SK-N-SH (cell line): ENCODE results near the gene PA2G4. TPM values are rescaled to one million over a fixed set of nuclear protein-coding genes. Genes with fewer than 3 reads are reported as not detected.
"Not testable (repeated sequence)": the region's sequence is repeated elsewhere in the genome, so short reads cannot be mapped to it uniquely, and the experiment has no call there.

Experiments used
- CTCF ChIA-PET: fragments of 300-600, 350-600 bp; formaldehyde crosslinking; extraction: SDS; loops from one replicate; lab custom pipeline; 2021; lab: Yijun Ruan, JAX
- POLR2A ChIA-PET: fragments of 350-600 bp; sonication (Branson Sonifier 250); formaldehyde crosslinking; extraction: SDS; loops from one replicate; lab custom pipeline; 2020; ENCODE audit warnings: antibody characterized with exemption, inconsistent platforms; lab: Yijun Ruan, JAX
- DNase-seq: peaks from one replicate; pipeline ENCODE4 v3.0.0; 2012
- H2AFZ ChIP-seq: fragments of 200-600 bp; sonication (generic); 2 replicates; pipeline ENCODE4 v1.8.1; 2016; ENCODE audit warnings: antibody characterized with exemption, mild to moderate bottlenecking, low read depth
- H3F3A ChIP-seq: fragments of 200-600 bp; sonication (generic); replicated peaks from 2 replicates; pipeline ENCODE3; 2016; ENCODE audit warnings: antibody characterized with exemption, mild to moderate bottlenecking; ENCODE audit not compliant: insufficient read depth
- H3K27ac ChIP-seq, 2 experiments: fragments of 200-500 bp in 1 of 2; fragments of 200-600 bp in 1 of 2; sonication (Bioruptor generic) in 1 of 2; sonication (generic), shearing (Covaris generic) in 1 of 2; 2 replicates each; pipeline versions ENCODE4 v1.5.1 to v1.6.1; 2014 to 2016; ENCODE audit warnings: low read depth in 2 of 2, inconsistent platforms in 1 of 2, low read length in 1 of 2, mild to moderate bottlenecking in 1 of 2, mixed read lengths in 1 of 2
- H3K27me3 ChIP-seq: fragments of 200-600 bp; sonication (generic), shearing (Covaris generic); 2 replicates; pipeline ENCODE4 v1.6.1; 2016; ENCODE audit warnings: mixed run types; ENCODE audit not compliant: insufficient read depth
- H3K36me3 ChIP-seq, 2 experiments: fragments of 200-500 bp in 1 of 2; fragments of 200-600 bp in 1 of 2; sonication (Bioruptor generic) in 1 of 2; sonication (generic) in 1 of 2; replicated peaks in 1 of 2; 2 replicates each; pipeline versions ENCODE3 to v1.5.1; 2014 to 2016; ENCODE audit warnings: low read length in 1 of 2, mild to moderate bottlenecking in 1 of 2; ENCODE audit not compliant: insufficient read depth in 2 of 2, control insufficient read depth in 1 of 2
- H3K4me1 ChIP-seq, 2 experiments: fragments of 200-500 bp in 1 of 2; fragments of 200-600 bp in 1 of 2; sonication (Bioruptor generic) in 1 of 2; sonication (generic), shearing (Covaris generic) in 1 of 2; 2 replicates each; pipeline versions ENCODE4 v1.5.1 to v1.6.1; 2014 to 2016; ENCODE audit warnings: low read depth in 1 of 2, low read length in 1 of 2, mixed run types in 1 of 2; ENCODE audit not compliant: insufficient read depth in 2 of 2, control insufficient read depth in 1 of 2
- H3K4me2 ChIP-seq: fragments of 200-600 bp; sonication (generic), shearing (Covaris generic); 2 replicates; pipeline ENCODE4 v1.6.1; 2017; ENCODE audit warnings: mixed run types
- H3K4me3 ChIP-seq, 2 experiments: fragments of 200-500 bp in 1 of 2; fragments of 200-600 bp in 1 of 2; sonication (Bioruptor generic) in 1 of 2; sonication (generic), shearing (Covaris generic) in 1 of 2; 2 replicates each; pipeline versions ENCODE4 v1.5.1 to v1.8.1; 2014 to 2016; ENCODE audit warnings: low read depth in 2 of 2, inconsistent platforms in 1 of 2, low read length in 1 of 2, mild to moderate bottlenecking in 1 of 2, mixed read lengths in 1 of 2, moderate library complexity in 1 of 2
- H3K79me2 ChIP-seq: fragments of 200-600 bp; sonication (generic); 2 replicates; pipeline ENCODE4 v1.8.1; 2017; ENCODE audit warnings: mild to moderate bottlenecking; ENCODE audit not compliant: insufficient read depth
- H3K9ac ChIP-seq: fragments of 200-600 bp; sonication (generic); 2 replicates; pipeline ENCODE4 v1.6.1; 2017; ENCODE audit warnings: mixed run types
- H3K9me2 ChIP-seq: fragments of 200-600 bp; sonication (generic); 2 replicates; pipeline ENCODE4 v1.6.1; 2017; ENCODE audit warnings: mixed run types
- H3K9me3 ChIP-seq: fragments of 200-600 bp; sonication (generic); 2 replicates; pipeline ENCODE4 v1.6.1; 2017; ENCODE audit warnings: mixed run types, mild to moderate bottlenecking, moderate library complexity
- H4K20me1 ChIP-seq: fragments of 200-600 bp; sonication (generic); 2 replicates; pipeline ENCODE4 v1.6.1; 2017; ENCODE audit warnings: mild to moderate bottlenecking, mixed run types; ENCODE audit not compliant: insufficient read depth
- ELF1 ChIP-seq: IDR thresholded peaks from 2 replicates; pipeline ENCODE4 v1.4.0; 2012
- FOSL2 ChIP-seq: IDR thresholded peaks from 2 replicates; pipeline ENCODE4 v1.4.0; 2012; ENCODE audit warnings: low read depth, mild to moderate bottlenecking, moderate library complexity, borderline replicate concordance
- FOXJ3 ChIP-seq: sonication (generic); formaldehyde crosslinking; IDR thresholded peaks from 2 replicates; pipeline ENCODE4 v1.5.1; 2020; ENCODE audit warnings: mild to moderate bottlenecking, missing genetic modification reagents
- FOXM1 ChIP-seq: IDR thresholded peaks from 2 replicates; pipeline ENCODE4 v1.4.0; 2012; ENCODE audit warnings: low read depth, mild to moderate bottlenecking
- GATA2 ChIP-seq: sonication (generic); formaldehyde crosslinking; IDR thresholded peaks from 2 replicates; pipeline ENCODE4 v1.5.0; 2020; ENCODE audit warnings: mild to moderate bottlenecking, missing genetic modification reagents
- JUND ChIP-seq: IDR thresholded peaks from 2 replicates; pipeline ENCODE4 v1.4.0; 2012
- MEF2A ChIP-seq: IDR thresholded peaks from 2 replicates; pipeline ENCODE4 v1.4.0; 2012; ENCODE audit warnings: low read depth, borderline replicate concordance
- MXI1 ChIP-seq: IDR thresholded peaks from 2 replicates; pipeline ENCODE4 v1.6.1; 2012; ENCODE audit warnings: mild to moderate bottlenecking, low read depth, low read length, improper control_type of control experiment
- NFIC ChIP-seq: IDR thresholded peaks from 2 replicates; pipeline ENCODE4 v1.4.0; 2012; ENCODE audit warnings: borderline replicate concordance
- POLR2AphosphoS5 ChIP-seq: IDR thresholded peaks from 2 replicates; pipeline ENCODE4 v1.6.1; 2012; ENCODE audit warnings: low read depth, low read length
- RFX5 ChIP-seq: IDR thresholded peaks from 2 replicates; pipeline ENCODE4 v1.6.1; 2012; ENCODE audit warnings: mild to moderate bottlenecking, improper control_type of control experiment, low read length
- RXRA ChIP-seq: IDR thresholded peaks from 2 replicates; pipeline ENCODE4 v1.4.0; 2012; ENCODE audit warnings: low read depth, mild to moderate bottlenecking, borderline replicate concordance
- SIN3A ChIP-seq: IDR thresholded peaks from 2 replicates; pipeline ENCODE4 v1.6.1; 2012; ENCODE audit warnings: low read depth, mild to moderate bottlenecking, low read length, moderate library complexity, borderline replicate concordance
- SMC3 ChIP-seq: IDR thresholded peaks from 2 replicates; pipeline ENCODE4 v1.6.1; 2012; ENCODE audit warnings: low read depth, low read length, improper control_type of control experiment
- TAF1 ChIP-seq: IDR thresholded peaks from 2 replicates; pipeline ENCODE4 v1.6.1; 2012; ENCODE audit warnings: low read depth, mild to moderate bottlenecking, low read length, moderate library complexity, borderline replicate concordance
- YY1 ChIP-seq: IDR thresholded peaks from 2 replicates; pipeline ENCODE4 v1.4.0; 2012; ENCODE audit warnings: low read depth, mild to moderate bottlenecking
- WGBS: methylation state at CpG from one replicate; pipeline ENCODE4 v1.1.6; 2017; ENCODE audit warnings: low lambda C conversion rate; 5-methylcytosine and 5-hydroxymethylcytosine counted together
- polyA plus RNA-seq, 3 experiments: library from polyadenylated mRNA; depleted of rRNA; stranded (reverse); fragments of >200 nt; gene quantifications; 2 replicates each; pipeline ENCODE4 v1.2.3, GENCODE V29; 2012
- TF ChIP-seq, protein P1 (sequence below): IDR thresholded peaks from 2 replicates; pipeline ENCODE4 v1.4.0; 2012; ENCODE audit warnings: low read depth, borderline replicate concordance
- TF ChIP-seq, protein P2 (sequence below): fragments of 150-350 bp; IDR thresholded peaks from 2 replicates; pipeline ENCODE4 v1.6.1; 2016; ENCODE audit warnings: mild to moderate bottlenecking, low read depth, low read length

Gene PA2G4
- polyA plus RNA-seq, 1 of the 3 experiments (the other 2 are of a cell fraction) = 207 TPM

DNA sequence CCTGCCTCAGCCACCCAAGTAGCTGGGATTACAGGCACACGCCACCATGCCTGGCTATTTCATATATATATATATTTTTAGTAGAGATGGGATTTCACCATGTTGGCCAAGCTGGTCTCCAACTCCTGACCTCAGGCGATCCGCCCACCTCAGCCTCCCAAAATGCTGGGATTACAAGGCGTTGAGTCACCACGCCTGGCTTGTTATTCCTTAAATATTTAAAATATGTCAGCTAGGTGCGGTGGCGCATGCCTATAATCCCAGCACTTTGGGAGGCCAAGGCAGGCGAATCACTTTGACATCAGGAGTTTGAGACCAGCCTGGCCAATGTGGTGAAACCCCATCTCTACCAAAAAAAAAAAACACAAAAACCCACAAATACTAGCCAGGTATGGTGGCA, 44.4 kb upstream of the PA2G4 start:
- H3F3A ChIP-seq, H3K36me3 ChIP-seq, DNase-seq, H4K20me1 ChIP-seq, H2AFZ ChIP-seq, H3K9me2 ChIP-seq, H3K9me3 ChIP-seq, H3K9ac ChIP-seq, H3K4me2 ChIP-seq, H3K79me2 ChIP-seq, H3K27me3 ChIP-seq, H3K4me3 ChIP-seq, H3K4me1 ChIP-seq, H3K27ac ChIP-seq: not testable (repeated sequence)
- WGBS = 81% methylated on average over 8 of the region's 8 CpGs
- ChIA-PET CTCF (interaction anchor here (1.1 to 1.2 kb wide), 2 partner anchors 13 to 134 kb away, joined by 3 to 7 read pairs; no protein-coding TSS in a partner anchor), POLR2A (interaction anchor here (0.6 kb wide), 1 partner anchor 335 kb away, joined by 3 read pairs; no protein-coding TSS in a partner anchor)

DNA sequence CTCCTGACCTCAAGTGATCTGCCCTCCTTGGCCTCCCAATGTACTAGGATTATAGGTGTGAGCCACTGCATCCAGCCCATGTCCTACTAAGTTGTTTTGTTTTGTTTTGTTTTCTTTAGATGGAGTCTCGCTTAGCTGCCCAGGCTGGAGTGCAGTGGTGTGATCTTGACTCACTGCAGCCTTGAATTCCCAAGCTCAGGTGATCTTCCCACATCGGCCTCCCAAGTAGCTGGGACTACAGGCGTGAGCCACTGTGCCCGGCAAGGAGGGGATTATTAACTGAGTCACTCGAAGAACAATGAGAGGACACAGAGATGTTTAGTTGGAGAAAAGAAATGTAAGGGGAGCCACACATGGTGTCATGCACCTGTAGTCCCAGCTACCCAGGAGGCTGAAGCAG, 42.4 kb upstream of the PA2G4 start:
- DNase-seq = no peak
- H3K4me1 ChIP-seq = 0 out of 4 replicates have a peak, but pooled peaks cover 0 to 4% of the 10 kb centered on the region in 2 experiments
- no peaks in the 10 kb centered on the region for H3K9me2 ChIP-seq
- H3K36me3 ChIP-seq = no peaks in the 10 kb centered on the region
- no peak overlapping the region for H3K4me2 ChIP-seq
- WGBS = 52% methylated on average over 5 of the region's 5 CpGs
- no peak overlapping the region for H3K4me3 ChIP-seq
- no peaks in the 10 kb centered on the region for H3K9me3 ChIP-seq
- H4K20me1 ChIP-seq = no peaks in the 10 kb centered on the region
- POLR2A ChIA-PET = no interaction called here
- no peak overlapping the region for H3K9ac ChIP-seq
- no peak overlapping the region for H3K27ac ChIP-seq
- TF ChIP-seq, protein P1, sequence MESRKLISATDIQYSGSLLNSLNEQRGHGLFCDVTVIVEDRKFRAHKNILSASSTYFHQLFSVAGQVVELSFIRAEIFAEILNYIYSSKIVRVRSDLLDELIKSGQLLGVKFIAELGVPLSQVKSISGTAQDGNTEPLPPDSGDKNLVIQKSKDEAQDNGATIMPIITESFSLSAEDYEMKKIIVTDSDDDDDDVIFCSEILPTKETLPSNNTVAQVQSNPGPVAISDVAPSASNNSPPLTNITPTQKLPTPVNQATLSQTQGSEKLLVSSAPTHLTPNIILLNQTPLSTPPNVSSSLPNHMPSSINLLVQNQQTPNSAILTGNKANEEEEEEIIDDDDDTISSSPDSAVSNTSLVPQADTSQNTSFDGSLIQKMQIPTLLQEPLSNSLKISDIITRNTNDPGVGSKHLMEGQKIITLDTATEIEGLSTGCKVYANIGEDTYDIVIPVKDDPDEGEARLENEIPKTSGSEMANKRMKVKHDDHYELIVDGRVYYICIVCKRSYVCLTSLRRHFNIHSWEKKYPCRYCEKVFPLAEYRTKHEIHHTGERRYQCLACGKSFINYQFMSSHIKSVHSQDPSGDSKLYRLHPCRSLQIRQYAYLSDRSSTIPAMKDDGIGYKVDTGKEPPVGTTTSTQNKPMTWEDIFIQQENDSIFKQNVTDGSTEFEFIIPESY = no peak
- TF ChIP-seq MEF2A = no peak
- no peak for TF ChIP-seq FOSL2
- TF ChIP-seq RXRA = no peak
- no peak for TF ChIP-seq SMC3
- no peak for TF ChIP-seq FOXJ3 (CRISPR knock-in tag)
- TF ChIP-seq, protein P2, sequence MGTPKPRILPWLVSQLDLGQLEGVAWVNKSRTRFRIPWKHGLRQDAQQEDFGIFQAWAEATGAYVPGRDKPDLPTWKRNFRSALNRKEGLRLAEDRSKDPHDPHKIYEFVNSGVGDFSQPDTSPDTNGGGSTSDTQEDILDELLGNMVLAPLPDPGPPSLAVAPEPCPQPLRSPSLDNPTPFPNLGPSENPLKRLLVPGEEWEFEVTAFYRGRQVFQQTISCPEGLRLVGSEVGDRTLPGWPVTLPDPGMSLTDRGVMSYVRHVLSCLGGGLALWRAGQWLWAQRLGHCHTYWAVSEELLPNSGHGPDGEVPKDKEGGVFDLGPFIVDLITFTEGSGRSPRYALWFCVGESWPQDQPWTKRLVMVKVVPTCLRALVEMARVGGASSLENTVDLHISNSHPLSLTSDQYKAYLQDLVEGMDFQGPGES = no peak
- TF ChIP-seq FOXM1 = no peak
- no peak for TF ChIP-seq NFIC
- TF ChIP-seq POLR2AphosphoS5 = no peak
- no peak for TF ChIP-seq MXI1
- TF ChIP-seq SIN3A = no peak
- TF ChIP-seq TAF1 = no peak
- no peak for TF ChIP-seq JUND
- TF ChIP-seq GATA2 (CRISPR knock-in tag) = no peak
- TF ChIP-seq RFX5 = no peak
- TF ChIP-seq YY1 = no peak
- TF ChIP-seq ELF1 = no peak
- CTCF ChIA-PET = interaction anchor here (2.5 to 3.7 kb wide), 2 partner anchors 15 to 18 kb away, joined by 13 to 14 read pairs; partner anchors contain the start of gene ERBB3
- H3K27me3 ChIP-seq = no peaks in the 10 kb centered on the region
- H3F3A ChIP-seq = peaks cover 9% of the 10 kb centered on the region
- H2AFZ ChIP-seq = no peak overlapping the region; the same call in 1 of the 2 replicates
- no peaks in the 10 kb centered on the region for H3K79me2 ChIP-seq
